ENCODE results near the gene ISM2.
"Not testable (repeated sequence)": the region's sequence is repeated elsewhere in the genome, so short reads cannot be mapped to it uniquely, and the experiment has no call there.

The ISM2 gene

GRCh38 chr14:77498120-77498979 lies at the start of gene ISM2:
Gene ISM2, minus strand, starts transcription at chr14:77498816. Its CDS starts 23 bp downstream, at chr14:77498793.
- no peak for DNase-seq (ENCODE audit: low spot score)

DNA sequence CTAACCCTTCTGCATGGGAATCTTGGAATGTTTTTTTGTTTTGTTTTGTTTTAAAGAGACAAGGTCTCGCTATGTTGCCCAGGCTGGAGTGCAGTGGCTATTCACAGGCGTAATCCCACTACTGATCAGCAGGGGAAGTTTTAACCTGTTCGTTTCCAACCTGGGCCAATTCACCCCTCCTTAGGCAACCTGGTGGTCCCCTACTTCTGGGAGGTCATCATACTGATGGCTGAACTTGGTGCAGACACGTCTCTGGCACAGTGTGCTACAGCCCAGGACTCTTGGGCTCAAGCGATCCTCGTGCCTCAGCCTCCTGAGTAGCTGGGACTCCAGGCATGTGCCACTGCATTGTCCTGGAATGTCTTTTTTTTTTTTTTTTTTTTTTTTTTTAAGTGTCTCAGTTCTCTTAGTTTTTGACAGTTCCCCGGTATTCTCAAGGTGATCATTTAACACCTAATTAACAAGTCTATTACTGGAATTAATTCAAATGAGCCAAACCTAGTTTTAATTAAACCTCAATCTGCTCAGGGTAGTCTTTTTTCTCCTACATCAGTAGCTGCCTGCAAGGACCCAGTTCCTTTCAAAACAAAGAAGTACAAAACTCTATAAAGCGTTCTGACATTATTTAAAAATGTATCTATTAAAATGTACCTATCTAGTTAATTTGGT lies 49.0 kb upstream of the ISM2 start:
- no peak for DNase-seq (ENCODE audit: low spot score)

GRCh38 chr14:77545171-77545570 lies 46.6 kb upstream of the ISM2 start:
- DNase-seq (ENCODE audit: low spot score): not testable (repeated sequence)

GRCh38 chr14:77544571-77544970 lies 46.0 kb upstream of the ISM2 start:
- no peak for DNase-seq (ENCODE audit: low spot score)

GRCh38 chr14:77543637-77544334 lies 45.2 kb upstream of the ISM2 start:
- DNase-seq (ENCODE audit: low spot score): no peak

DNA sequence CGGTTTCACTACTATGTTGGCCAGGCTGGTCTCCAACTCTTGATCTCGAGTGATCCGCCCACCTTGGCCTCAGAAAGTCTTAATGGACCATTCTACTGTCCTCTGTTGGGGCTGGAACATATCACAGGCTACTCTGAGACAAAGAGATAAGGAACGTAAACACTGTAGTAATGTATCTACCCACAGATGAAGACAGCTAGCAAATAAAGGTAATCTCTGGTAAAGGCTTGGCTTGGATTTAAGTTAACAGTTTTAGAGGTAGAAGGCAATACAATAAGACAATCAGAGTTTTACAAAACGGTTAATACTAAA lies 44.6 kb upstream of the ISM2 start:
- no peak for DNase-seq (ENCODE audit: low spot score)

DNA sequence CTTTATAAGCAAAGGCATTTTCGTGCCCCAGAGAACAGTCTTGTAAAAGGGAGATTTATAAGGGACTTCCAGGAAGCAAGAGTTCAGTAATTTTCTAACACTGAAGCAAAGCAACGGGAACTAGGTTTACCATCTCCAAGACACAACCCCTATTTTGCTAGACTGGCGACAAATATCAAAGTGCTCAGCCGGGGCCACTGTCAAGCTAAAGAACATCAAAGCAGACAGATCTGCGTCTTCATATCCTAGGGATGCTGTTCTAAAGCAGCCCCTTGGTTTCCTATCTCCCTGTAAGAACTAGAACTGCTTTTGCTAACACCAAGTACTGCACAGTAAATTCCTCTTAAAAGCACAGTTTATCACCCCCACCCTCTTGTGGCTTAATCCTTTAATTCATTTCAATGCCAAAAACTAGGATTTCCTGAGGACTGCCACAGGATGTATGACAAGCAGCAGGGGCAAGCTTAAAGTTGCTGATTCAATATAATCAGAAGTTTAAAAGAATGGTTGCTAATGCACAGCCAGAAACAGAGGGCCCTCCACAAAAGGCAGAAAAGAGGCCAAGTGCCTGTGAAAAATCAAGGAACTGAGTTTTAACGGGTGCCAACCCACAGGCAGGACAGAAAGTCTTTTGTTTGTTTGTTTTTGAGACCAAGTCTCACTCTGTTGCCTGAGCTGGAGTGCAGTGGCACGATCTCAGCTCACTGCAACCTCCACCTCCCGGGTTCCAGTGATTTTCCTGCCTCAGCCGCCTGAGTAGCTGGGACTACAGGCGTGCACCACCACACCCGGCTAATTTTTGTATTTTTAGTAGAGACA lies 44.0 kb upstream of the ISM2 start:
- DNase-seq (ENCODE audit: low spot score): no peak

DNA sequence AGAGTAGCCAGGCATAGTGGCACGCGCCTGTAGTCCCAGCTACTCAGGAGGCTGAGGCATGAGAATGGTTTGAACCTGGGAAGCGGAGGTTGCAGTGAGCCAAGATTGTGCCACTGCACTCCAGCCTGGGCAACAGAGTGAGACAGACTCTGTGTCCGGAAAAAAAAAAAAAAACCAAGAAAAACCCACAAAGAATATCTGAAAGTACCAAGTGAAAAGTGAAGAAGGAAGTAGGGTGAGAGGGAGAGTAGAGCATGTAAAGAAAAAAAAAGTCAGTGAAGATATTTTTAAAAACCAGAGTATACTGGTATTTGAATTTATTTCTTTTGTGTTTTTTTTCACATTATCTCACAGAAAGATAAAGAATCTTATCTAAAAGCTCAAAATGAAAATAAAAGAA lies 43.3 kb upstream of the ISM2 start:
- no peak for DNase-seq (ENCODE audit: low spot score)

GRCh38 chr14:77536951-77537350 lies 38.3 kb upstream of the ISM2 start:
- DNase-seq (ENCODE audit: low spot score): not testable (repeated sequence)

GRCh38 chr14:77531071-77531470 lies 32.5 kb upstream of the ISM2 start:
- no peak for DNase-seq (ENCODE audit: low spot score)

DNA sequence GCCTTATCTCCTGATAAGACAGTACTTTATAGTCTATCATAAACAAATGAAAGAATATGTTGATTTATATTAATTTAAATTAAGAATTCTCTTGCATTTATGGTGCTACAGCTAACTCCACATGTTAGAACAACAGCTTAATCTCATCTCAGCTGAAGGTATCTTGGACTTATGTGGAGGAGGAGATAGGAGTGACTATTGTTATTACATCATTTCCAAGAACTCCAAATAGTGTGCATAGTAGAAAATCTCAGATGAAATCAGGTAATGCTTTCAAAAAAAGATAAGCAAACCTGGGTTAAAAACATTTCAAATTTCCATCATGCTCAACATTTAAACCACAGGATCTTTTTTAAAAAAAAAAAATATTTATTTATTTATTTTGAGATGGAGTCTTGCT lies 31.3 kb upstream of the ISM2 start:
- no peak for DNase-seq (ENCODE audit: low spot score)

DNA sequence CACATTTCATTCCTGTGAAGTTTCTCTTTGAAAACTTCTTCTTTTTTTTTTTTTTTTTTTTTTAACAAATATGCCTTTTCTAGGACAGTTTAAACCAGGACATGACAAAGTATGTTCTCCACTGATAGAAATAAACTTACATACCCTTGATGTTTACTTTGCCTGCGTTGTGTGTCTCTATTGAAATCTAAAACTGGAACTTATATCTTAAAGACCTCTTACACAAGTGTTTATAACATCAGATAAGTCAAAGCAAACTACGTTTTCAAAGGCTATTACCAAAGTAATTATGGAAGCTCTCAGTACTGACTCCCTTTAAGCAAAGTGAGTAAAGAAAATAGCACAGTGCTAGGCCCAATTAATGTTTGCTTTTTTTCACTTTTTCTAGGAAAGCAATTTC lies 30.6 kb upstream of the ISM2 start:
- DNase-seq (ENCODE audit: low spot score): no peak

GRCh38 chr14:77528701-77529100 lies 30.1 kb upstream of the ISM2 start:
- DNase-seq (ENCODE audit: low spot score): not testable (repeated sequence)

DNA sequence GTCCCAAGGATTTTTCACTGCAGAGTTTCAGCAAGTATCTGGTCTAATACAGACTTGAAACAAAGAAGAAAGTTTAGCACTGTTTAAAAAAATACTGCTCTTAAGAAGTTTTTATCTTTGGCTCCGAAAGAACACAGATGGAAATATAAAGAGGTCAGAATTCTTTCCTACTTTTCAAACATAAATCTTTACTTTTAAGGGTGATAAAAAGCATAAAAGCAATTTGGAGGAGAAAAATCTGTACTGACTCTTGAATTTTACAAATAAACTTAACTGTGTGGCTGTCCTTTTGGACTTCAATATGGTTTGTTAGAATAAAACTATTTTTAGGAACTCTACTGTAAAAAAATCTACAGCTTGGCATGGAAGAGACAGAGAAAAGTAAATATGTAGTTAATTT lies 27.6 kb upstream of the ISM2 start:
- no peak for DNase-seq (ENCODE audit: low spot score)

GRCh38 chr14:77524536-77524935 lies 25.9 kb upstream of the ISM2 start:
- DNase-seq (ENCODE audit: low spot score): no peak

- DNase-seq (ENCODE audit: low spot score): no peak
Measured at GRCh38 chr14:77523109-77523508, 24.5 kb upstream of the ISM2 start.

GRCh38 chr14:77520555-77520954 lies 21.9 kb upstream of the ISM2 start:
- no peak for DNase-seq (ENCODE audit: low spot score)

DNA sequence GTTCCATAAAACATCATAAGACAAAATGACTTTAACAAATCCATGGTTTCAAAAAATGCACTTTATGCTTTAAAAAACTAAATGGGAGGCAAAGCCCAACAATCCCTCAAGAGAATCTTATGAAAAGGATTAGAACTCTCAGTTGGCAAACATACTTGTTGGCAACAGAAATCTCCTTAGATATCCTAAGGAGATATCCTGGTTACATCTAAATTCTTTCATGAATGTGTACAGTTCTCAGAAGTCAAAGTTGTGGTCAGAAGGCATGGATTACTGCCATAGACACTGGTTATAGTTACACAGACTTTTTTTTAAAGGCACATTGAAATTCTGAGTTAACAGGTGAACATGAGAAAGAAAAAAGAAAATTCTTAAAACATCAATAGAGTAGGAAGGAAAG lies 17.5 kb upstream of the ISM2 start:
- no peak for DNase-seq (ENCODE audit: low spot score)

DNA sequence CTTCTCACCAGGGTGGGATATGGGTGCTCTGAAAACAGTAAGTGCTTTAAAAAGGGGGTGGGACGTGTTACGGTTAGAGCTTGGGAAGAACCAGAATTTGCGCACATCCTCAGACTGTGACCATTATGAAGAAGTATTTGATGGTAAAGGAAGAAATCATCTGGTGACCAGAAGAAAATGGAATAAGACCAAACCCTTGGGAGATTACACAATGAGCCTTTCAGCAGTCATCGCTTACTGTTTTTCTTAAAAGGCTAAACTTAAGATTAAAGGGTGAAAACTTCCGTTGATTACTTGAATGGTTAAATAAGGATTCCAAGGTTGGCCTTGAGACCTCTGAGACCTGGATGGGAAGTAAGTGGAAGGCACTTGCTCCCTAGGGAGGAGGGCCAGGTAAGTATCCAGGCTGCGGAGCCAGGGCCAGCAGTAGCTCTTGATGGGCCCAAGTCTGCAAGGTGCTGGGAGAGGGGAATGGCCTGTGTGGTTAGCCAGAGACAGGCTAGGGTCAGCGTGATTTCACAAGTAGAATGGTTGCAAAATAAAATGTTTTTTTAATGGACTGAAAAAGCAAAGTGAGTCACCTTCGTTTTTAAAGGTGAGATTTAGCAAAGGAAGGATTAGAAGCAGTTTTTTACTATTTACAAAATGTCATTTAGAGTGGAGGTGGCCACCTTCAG lies 13.0 kb upstream of the ISM2 start:
- DNase-seq (ENCODE audit: low spot score): no peak

DNA sequence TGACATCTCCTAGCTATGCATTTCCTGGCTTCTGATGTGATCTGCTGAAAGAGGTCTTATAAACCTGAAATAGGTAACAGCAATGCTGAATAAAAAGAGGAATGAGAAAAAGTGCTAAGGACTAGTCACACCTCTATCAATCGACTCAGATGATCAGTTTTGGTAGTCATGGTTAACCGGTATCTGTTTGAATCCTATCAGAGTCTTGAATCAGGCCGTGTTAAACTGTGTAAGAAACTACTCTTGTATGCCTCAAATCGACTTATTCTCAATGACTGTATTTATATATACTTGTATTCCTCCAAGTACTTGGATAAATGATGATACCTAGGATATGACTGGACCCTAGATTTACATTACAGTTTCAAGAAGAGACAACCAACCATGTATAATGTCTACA lies 10.8 kb upstream of the ISM2 start:
- DNase-seq (ENCODE audit: low spot score): no peak

GRCh38 chr14:77508876-77509275 lies 10.3 kb upstream of the ISM2 start:
- DNase-seq (ENCODE audit: low spot score): no peak

DNA sequence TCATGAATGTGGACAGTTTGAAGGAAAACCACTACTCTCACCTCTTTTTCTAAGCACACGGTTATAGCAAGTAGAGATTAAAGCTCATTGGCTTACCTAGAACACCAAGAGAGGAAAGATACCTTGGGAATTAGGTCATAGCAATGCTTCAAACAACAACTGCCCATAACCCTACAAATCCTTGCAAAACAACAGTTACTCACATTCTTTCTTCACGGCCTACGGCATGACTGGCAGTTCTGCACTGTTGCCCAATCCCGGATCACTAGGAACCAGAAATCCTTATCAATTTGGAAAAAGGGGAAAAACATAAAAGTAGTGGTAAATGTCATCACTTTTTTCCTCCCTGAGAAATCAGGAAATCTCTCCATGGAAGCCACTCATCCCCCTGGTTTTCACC lies 9.6 kb upstream of the ISM2 start:
- DNase-seq (ENCODE audit: low spot score): no peak
